ENCODE results near the gene HSPB7.

DNA sequence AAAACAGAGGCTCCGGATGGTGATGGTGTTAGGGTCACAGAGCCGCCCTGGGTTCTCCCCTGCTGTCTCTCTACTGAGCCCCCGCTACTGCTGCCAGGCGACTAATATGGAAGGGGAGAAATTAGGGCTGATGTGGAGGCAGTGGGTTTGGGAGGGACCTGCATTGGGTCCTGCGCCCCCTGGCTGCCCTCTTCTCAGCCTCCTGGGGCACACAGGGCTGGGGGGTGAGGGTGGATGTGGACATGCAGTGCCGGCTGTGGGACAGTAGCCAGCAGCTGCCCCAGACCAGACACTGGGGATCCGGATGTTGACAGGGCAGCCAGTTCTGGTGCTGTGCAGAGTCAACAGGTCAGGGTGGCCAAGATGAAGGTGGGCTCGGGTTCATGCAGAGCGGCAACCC, 24.3 kb upstream of the HSPB7 start:
- TF ChIP-seq CTCF (optimal IDR thresholded peaks at IDR 0.05 in 1 of 3, IDR thresholded peaks at IDR 0.05 in 1 of 3, conservative IDR thresholded peaks at IDR 0.05 in 1 of 3; ENCODE audit: extremely low read depth in 1 of 3, insufficient read depth in 2 of 3, low read length in 3 of 3) (no peak), EZH2 (IDR thresholded peaks at IDR 0.05; ENCODE audit: low read length) (no peak)
